Adipose tissue (tissue), 3 donors: ENCODE measurements around the gene FABP1. TPM values are rescaled to one million over a fixed set of nuclear protein-coding genes. Genes with fewer than 3 reads are reported as not detected.

Experiments
- H3K27ac ChIP-seq: one replicate; pipeline ENCODE4 v1.5.1; 2013; ENCODE audit warnings: low read depth, low read length
- WGBS, 3 donors: extraction: QIAGEN DNeasy Blood & Tissue Kit; methylation state at CpG; one replicate each; pipeline ENCODE4 v1.1.7; 2013; 5-methylcytosine and 5-hydroxymethylcytosine counted together
- polyA plus RNA-seq, 3 donors: library from polyadenylated mRNA; stranded (reverse); fragments of 200-250 nt; gene quantifications; one replicate each; pipeline ENCODE4 v1.2.3, GENCODE V29; 2013
- donor health status: healthy with polysubstance abuse.
- donor health status: Bipolar disorder and iron deficiency.
- donor health status: healthy.

Gene FABP1
- 1 to 10 TPM; 1.1 to 4.7 (median 3.7) TPM for polyA plus RNA-seq

- WGBS, 3 donors: 70 to 83% (median 72%) methylated on average over 12 of the region's 12 CpGs
- H3K27ac ChIP-seq: no peak within 1 kb of the TSS
Observed at GRCh38 chr2:88127888-88128653, at the start of gene FABP1. Gene FABP1 (minus strand): TSS chr2:88128062. CDS start chr2:88128017, 45 bp downstream.

- no peak overlapping the region for H3K27ac ChIP-seq
- 81 to 86% (median 85%) methylated on average over 3 of the region's 3 CpGs for WGBS, 3 donors
Observed at GRCh38 chr2:88177556-88177955, 49.7 kb upstream of the FABP1 start.

- H3K27ac ChIP-seq: no peak overlapping the region
- 61 to 76% (median 74%) methylated on average over 3 of the region's 3 CpGs for WGBS, 3 donors
Observed at GRCh38 chr2:88176352-88176984, 48.6 kb upstream of the FABP1 start.

DNA sequence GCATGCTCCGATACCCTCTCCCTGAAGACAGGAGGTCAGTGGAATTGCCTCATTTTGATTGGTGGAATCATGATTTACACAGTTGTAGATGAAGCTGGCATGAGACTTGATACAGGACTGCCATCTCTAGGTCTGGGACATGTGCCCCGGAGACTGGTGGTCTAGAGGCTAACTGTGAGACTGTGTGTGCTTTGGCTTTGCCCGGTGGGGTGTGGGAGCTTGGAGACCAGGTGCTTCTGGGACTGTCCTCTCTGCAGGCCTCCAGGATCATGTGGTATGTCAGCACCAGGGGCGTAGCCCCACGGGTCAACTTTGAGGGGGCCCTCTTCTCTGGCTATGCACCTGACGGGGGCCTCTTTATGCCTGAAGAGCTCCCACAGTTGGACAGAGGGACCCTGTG, 45.0 kb upstream of the FABP1 start:
- WGBS, 3 donors: 94 to 97% (median 96%) methylated on average over 6 of the region's 6 CpGs
- H3K27ac ChIP-seq: no peak overlapping the region

DNA sequence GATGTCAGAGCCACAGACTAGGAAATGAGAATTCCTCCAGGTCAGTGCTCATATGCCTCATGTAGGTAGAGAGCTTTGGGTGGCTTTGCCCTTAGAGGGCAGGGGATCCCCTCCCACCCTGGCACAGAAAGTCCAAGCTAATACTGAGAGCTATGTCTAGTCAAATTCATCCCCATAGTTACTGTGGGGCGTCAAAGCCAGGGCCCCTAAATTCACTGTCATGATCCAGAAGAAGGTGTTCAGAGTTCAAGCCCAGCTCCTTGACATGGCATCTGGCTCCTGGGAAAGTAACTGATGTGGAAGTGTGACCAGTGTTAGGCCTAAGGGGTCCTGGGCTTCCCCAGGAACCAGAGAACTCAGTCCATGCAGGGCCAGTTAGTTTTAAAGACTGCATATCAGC, 44.1 kb upstream of the FABP1 start:
- WGBS, 3 donors: 93 to 100% (median 100%) methylated on average over 1 of the region's 1 CpG
- H3K27ac ChIP-seq: no peak overlapping the region

DNA sequence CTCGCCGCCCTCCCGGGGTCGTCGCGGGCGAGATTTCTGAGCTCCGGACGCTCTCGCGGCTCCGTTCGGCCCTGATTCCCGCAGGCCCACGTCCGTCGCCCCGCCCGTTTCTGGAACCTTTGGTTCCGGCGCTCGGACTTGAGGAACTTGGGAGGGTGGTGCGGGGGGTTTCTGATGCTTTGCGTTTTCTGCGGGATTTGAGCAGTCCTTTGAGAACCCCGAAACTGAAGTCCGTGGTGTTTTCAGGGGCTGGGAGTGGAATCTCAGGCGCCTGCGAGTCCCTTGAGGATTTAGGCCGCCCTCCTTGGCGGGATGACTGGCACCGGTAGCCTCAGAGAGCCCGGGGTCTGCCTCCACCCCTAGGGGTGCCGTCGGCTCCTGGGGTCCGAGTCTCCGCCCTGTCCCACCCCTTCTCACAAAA, 42.6 kb upstream of the FABP1 start:
- 0 to 5% (median 5%) methylated on average over 34 to 37 of the region's 37 CpGs for WGBS, 3 donors
- no peak overlapping the region for H3K27ac ChIP-seq

DNA sequence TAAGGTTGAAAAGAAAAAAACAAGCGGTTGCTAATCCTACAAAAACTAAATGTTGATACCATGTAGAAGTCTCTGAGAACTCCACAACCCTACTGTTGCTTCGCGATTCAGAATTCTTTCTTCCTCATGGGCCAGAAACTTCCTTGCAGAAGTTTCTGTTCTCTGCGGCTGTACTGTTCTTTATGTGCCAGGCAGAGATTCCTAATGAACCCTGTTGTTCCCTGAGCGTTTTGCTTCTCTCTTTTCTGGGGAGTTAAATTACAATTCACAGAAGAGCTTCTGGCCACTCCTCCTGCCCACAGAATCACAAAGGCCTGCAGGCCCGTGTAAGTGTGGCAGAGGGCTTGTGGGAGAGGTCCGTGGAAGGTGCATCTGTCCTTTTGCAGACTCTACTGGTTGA, 40.5 kb upstream of the FABP1 start:
- H3K27ac ChIP-seq: no peak overlapping the region
- 79 to 85% (median 83%) methylated on average over 7 of the region's 7 CpGs for WGBS, 3 donors

- WGBS, 3 donors: 84 to 88% (median 87%) methylated on average over 2 of the region's 2 CpGs
- no peak overlapping the region for H3K27ac ChIP-seq
Observed at GRCh38 chr2:88167740-88168139, 39.9 kb upstream of the FABP1 start.

DNA sequence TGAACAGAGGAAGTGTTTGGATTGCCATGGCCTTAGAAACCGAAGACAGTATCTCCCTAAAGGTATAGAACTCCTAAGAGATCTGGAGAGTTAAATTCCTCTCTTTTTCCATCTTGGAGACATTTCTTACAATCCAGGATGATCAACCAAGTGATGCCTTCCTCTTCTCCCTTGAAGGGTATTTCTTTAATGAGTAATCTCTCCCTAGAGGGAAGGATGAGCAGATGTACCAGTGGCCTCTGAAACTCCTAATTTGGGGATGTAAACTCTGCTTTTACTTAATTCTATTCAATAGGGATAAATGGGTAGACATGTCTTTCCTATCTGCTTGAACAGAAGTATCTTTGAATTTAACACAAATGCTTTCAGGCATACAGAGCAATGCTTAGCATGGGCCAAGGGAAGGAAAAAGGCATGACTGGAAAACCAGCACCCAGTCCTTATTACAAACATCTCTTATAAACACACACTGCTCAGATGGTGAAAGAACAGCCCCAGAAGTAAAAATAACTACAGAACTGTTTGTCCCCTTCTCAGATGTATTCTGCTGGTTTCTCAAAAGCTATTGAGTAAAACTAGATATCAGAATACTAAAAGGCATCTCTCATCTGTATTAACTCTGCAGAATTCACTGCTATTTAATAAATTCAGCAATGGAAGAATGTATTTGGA, 37.6 kb upstream of the FABP1 start:
- WGBS, 3 donors: 0 to 46% (median 0%) methylated on average over 1 of the region's 1 CpG

GRCh38 chr2:88161446-88162244, 33.8 kb upstream of the FABP1 start:
- no peak overlapping the region for H3K27ac ChIP-seq
- 77 to 88% (median 84%) methylated on average over 11 of the region's 11 CpGs for WGBS, 3 donors

More for the DNA sequence above, 37.6 kb upstream of the FABP1 start:
- no peak overlapping the region for H3K27ac ChIP-seq

GRCh38 chr2:88160517-88160916, 32.7 kb upstream of the FABP1 start:
- WGBS, 3 donors: 84 to 88% (median 85%) methylated on average over 7 of the region's 7 CpGs
- no peak overlapping the region for H3K27ac ChIP-seq

DNA sequence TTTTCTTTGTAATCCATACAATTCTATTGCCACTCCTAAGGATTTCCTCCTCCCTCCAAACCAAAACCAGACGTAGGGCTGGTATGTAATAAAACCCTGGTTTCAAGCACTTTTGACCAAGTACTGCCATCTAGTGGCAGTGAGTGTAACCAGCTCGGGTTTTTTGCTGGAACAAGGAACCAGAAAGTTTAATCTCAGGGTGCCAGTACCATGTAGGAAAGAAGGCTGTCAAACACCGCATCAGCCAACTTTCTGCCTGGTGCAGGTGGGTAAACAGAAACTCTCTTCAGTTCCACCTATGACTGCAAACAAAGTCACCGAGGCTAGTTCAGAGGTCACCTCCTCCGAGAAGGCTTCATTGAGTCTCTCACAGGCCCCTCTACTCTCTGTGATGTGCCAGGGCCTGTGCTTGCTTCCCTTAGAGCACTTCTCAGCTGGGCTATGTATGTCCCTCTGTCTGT, 32.1 kb upstream of the FABP1 start:
- WGBS, 3 donors: 16 to 27% (median 27%) methylated on average over 5 of the region's 5 CpGs
- no peak overlapping the region for H3K27ac ChIP-seq

- WGBS, 3 donors: 71 to 85% (median 75%) methylated on average over 3 of the region's 3 CpGs
Observed at GRCh38 chr2:88159481-88159880, 31.6 kb upstream of the FABP1 start.

GRCh38 chr2:88148929-88149438, 21.1 kb upstream of the FABP1 start:
- no peak overlapping the region for H3K27ac ChIP-seq

More at GRCh38 chr2:88159481-88159880, 31.6 kb upstream of the FABP1 start:
- H3K27ac ChIP-seq: no peak overlapping the region

DNA sequence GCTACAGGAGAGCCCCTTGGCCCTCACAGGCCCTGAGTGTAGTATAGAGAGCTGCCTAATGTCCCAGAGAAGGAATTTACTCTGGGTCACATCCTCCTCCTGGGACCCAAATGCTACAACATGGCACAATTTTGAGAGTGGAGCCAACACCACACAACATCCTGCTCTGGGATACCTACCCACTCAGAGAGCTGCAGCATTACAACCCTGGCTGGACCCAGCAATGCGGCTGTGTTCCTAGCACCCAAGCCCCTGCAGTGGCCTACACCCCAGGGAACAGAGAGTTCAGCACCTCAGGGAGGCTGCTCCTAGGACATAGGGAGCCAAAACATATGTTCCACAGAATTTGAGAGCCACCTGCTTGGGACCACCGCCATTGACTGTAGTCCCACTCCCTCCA, 19.3 kb upstream of the FABP1 start:
- 70 to 94% (median 94%) methylated on average over 2 of the region's 2 CpGs for WGBS, 3 donors
- no peak overlapping the region for H3K27ac ChIP-seq

DNA sequence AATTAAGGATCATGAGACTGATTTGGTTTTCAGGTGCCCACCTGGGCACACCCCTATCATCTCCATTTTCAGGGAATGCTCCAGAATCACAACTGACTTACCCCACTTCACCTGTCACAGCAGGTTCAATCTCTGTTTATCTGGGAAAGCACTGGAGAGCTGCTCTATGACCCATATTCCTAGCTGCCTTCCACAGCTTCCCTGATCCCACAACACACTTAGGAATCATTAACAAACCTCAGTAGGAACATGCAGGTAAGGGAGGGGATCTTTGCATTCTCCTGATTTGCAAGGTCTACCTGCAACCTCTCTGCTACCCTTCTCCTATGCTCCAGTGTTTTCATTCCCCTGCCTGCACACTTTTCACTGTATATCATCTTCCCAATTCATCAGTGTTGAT, 18.7 kb upstream of the FABP1 start:
- no peak overlapping the region for H3K27ac ChIP-seq

GRCh38 chr2:88144914-88145497, 17.1 kb upstream of the FABP1 start:
- 78 to 87% (median 84%) methylated on average over 10 of the region's 10 CpGs for WGBS, 3 donors
- H3K27ac ChIP-seq: no peak overlapping the region

- no peak overlapping the region for H3K27ac ChIP-seq
- 62 to 88% (median 81%) methylated on average over 1 of the region's 1 CpG for WGBS, 3 donors
Observed at GRCh38 chr2:88144271-88144670, 16.4 kb upstream of the FABP1 start.
